Endothelial cell (in vitro differentiated cells): Measurements from ENCODE around the gene ZNF367. TPM values are rescaled to one million over a fixed set of nuclear protein-coding genes. Genes with fewer than 3 reads are reported as not detected.
A peak's percentile ranks its signal among the peaks of the same experiment; 100 is the strongest.
"Not testable (repeated sequence)": the region's sequence is repeated elsewhere in the genome, so short reads cannot be mapped to it uniquely, and the experiment has no call there.

ENCODE experiments used
- DNase-seq: peaks from one replicate; pipeline ENCODE4 v3.0.0; 2021; ENCODE audit warnings: low spot score
- H3K27ac Mint-ChIP-seq: one replicate; pipeline ENCODE4 v1.8.0; 2021; ENCODE audit warnings: mixed read lengths, inconsistent platforms; ENCODE audit not compliant: unreplicated experiment
- H3K27me3 Mint-ChIP-seq: one replicate; pipeline ENCODE4 v1.8.0; 2021; ENCODE audit warnings: mild to moderate bottlenecking, moderate library complexity, mixed read lengths, inconsistent platforms; ENCODE audit not compliant: unreplicated experiment
- H3K36me3 Mint-ChIP-seq: one replicate; pipeline ENCODE4 v1.8.0; 2021; ENCODE audit warnings: mild to moderate bottlenecking, low read depth, mixed read lengths, inconsistent platforms; ENCODE audit not compliant: unreplicated experiment
- H3K4me1 Mint-ChIP-seq: one replicate; pipeline ENCODE4 v1.8.0; 2021; ENCODE audit warnings: mild to moderate bottlenecking, mixed read lengths, inconsistent platforms; ENCODE audit not compliant: unreplicated experiment
- H3K4me3 Mint-ChIP-seq: one replicate; pipeline ENCODE4 v1.8.0; 2021; ENCODE audit warnings: mild to moderate bottlenecking, mixed read lengths, inconsistent platforms; ENCODE audit not compliant: unreplicated experiment
- H3K9me3 Mint-ChIP-seq: one replicate; pipeline ENCODE4 v1.8.0; 2021; ENCODE audit warnings: mixed read lengths, inconsistent platforms; ENCODE audit not compliant: unreplicated experiment
- total RNA-seq: library from RNA; stranded (reverse); fragmentation: NEBNext Ultra II Directional; extraction: Animal tissue kit (Norgen Biotek cat#: 25700); gene quantifications from one replicate; pipeline ENCODE4 v1.2.1, GENCODE V29; 2021; ENCODE audit not compliant: unreplicated experiment
- TF ChIP-seq, protein P1 (sequence below): fragments of 200-600 bp; sonication (generic); IDR thresholded peaks from one replicate; pipeline ENCODE4 v1.5.0; 2021; ENCODE audit warnings: antibody characterized with exemption; ENCODE audit not compliant: unreplicated experiment

Gene ZNF367
- total RNA-seq, 1 donor from 2014 or later, result 2.2 TPM

- Mint-ChIP-seq H3K36me3 (peaks cover 8% of the 10 kb centered on the region), H3K4me1 (no peaks in the 10 kb centered on the region)
Observed at GRCh38 chr9:96363175-96363967, 54.8 kb downstream of the ZNF367 start.

GRCh38 chr9:96362119-96362518, 56.1 kb downstream of the ZNF367 start:
- not testable (repeated sequence) for H3K9me3 Mint-ChIP-seq, H3K4me1 Mint-ChIP-seq, DNase-seq, H3K36me3 Mint-ChIP-seq, H3K4me3 Mint-ChIP-seq, H3K27me3 Mint-ChIP-seq, H3K27ac Mint-ChIP-seq

More at GRCh38 chr9:96363175-96363967, 54.8 kb downstream of the ZNF367 start:
- Mint-ChIP-seq H3K27me3 (no peaks in the 10 kb centered on the region), H3K4me3 (peak overlapping the region; percentile 73), H3K27ac (no peak overlapping the region), H3K9me3 (no peaks in the 10 kb centered on the region)
- DNase-seq, result no peak
- TF ChIP-seq, protein P1, sequence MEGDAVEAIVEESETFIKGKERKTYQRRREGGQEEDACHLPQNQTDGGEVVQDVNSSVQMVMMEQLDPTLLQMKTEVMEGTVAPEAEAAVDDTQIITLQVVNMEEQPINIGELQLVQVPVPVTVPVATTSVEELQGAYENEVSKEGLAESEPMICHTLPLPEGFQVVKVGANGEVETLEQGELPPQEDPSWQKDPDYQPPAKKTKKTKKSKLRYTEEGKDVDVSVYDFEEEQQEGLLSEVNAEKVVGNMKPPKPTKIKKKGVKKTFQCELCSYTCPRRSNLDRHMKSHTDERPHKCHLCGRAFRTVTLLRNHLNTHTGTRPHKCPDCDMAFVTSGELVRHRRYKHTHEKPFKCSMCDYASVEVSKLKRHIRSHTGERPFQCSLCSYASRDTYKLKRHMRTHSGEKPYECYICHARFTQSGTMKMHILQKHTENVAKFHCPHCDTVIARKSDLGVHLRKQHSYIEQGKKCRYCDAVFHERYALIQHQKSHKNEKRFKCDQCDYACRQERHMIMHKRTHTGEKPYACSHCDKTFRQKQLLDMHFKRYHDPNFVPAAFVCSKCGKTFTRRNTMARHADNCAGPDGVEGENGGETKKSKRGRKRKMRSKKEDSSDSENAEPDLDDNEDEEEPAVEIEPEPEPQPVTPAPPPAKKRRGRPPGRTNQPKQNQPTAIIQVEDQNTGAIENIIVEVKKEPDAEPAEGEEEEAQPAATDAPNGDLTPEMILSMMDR, result no peak

GRCh38 chr9:96361668-96362067, 56.5 kb downstream of the ZNF367 start:
- Mint-ChIP-seq H3K4me1 (no peaks in the 10 kb centered on the region), H3K9me3 (no peaks in the 10 kb centered on the region), H3K36me3 (peaks cover 8% of the 10 kb centered on the region), H3K27ac (no peak overlapping the region), H3K27me3 (no peaks in the 10 kb centered on the region), H3K4me3 (no peak overlapping the region)
- DNase-seq, result no peak
- TF ChIP-seq, protein P1, result no peak

DNA sequence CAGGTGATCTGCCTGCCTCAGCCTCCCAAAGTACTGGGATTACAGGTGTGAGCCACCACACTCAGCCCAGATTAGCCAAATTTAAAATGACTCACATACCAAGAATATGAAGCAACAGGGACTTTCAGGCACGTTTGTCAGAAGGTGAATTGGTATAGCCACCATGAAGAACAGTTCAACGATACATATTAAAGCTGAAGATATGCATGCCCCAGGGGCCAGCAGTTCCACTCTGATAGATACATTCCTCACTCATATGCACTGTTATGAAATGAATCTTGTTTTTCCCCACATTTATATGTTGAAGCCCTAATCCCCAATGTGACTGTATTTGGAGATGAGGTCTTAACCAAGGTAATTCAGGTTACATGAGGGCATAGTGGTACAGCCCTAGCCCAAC, 57.2 kb downstream of the ZNF367 start:
- no peak for DNase-seq
- Mint-ChIP-seq H3K4me3 (no peak overlapping the region), H3K27ac (no peak overlapping the region), H3K36me3 (peaks cover 8% of the 10 kb centered on the region), H3K4me1 (no peaks in the 10 kb centered on the region), H3K27me3 (no peaks in the 10 kb centered on the region), H3K9me3 (no peaks in the 10 kb centered on the region)
- TF ChIP-seq, protein P1, result no peak

- H3K27ac Mint-ChIP-seq, H3K36me3 Mint-ChIP-seq, H3K9me3 Mint-ChIP-seq, H3K27me3 Mint-ChIP-seq, DNase-seq, H3K4me1 Mint-ChIP-seq, H3K4me3 Mint-ChIP-seq: not testable (repeated sequence)
Observed at GRCh38 chr9:96360523-96360922, 57.6 kb downstream of the ZNF367 start.

GRCh38 chr9:96350866-96351265, 67.3 kb downstream of the ZNF367 start:
- Mint-ChIP-seq H3K27me3 (peaks cover 1% of the 10 kb centered on the region), H3K27ac (no peak overlapping the region), H3K9me3 (no peaks in the 10 kb centered on the region), H3K36me3 (peaks cover 17% of the 10 kb centered on the region), H3K4me1 (peaks cover 6% of the 10 kb centered on the region), H3K4me3 (no peak overlapping the region)
- TF ChIP-seq, protein P1, result no peak
- DNase-seq, result no peak
